Astrocyte of the spinal cord (primary cell): ENCODE data around the gene ITPR2.

ENCODE experiments used
- DNase-seq: peaks from one replicate; pipeline ENCODE4 v3.0.0; 2011; ENCODE audit warnings: low read depth, low spot score
- H3K4me3 ChIP-seq: 2 replicates; pipeline ENCODE4 v1.5.1; 2011; ENCODE audit warnings: low read depth, mild to moderate bottlenecking, low read length, moderate library complexity
- in situ Hi-C: cut with HindIII; loops from 2 replicates; pipeline ENCODE4 v1.10.0; 2017; ENCODE audit warnings: low sequenced_read_pairs
- TF ChIP-seq, protein P1 (sequence below): IDR thresholded peaks from 2 replicates; pipeline ENCODE4 v1.5.1; 2012; ENCODE audit warnings: low read depth, mild to moderate bottlenecking, low read length, inconsistent platforms

The ITPR2 gene

DNA sequence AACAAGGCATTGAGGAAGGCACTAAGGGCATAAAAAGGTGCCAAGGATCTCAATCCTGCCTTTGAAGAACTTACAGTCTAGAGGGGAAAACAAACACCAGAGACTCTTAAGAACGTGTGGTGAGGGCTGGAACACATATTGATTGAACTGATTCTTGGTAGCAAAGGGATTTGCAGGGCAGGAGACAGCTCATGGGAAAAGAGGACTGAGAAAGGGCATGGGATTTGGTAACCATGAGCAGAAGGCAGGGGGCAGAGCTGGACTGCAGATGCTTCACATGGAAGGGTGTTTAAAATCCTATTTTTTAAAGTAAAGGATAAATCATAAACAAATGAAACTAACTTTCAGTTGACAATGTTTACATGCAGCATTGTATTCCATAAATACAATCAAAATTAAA is 203.1 kb downstream of the ITPR2 start:
- in situ Hi-C loops, result no loop called here
- TF ChIP-seq, protein P1, sequence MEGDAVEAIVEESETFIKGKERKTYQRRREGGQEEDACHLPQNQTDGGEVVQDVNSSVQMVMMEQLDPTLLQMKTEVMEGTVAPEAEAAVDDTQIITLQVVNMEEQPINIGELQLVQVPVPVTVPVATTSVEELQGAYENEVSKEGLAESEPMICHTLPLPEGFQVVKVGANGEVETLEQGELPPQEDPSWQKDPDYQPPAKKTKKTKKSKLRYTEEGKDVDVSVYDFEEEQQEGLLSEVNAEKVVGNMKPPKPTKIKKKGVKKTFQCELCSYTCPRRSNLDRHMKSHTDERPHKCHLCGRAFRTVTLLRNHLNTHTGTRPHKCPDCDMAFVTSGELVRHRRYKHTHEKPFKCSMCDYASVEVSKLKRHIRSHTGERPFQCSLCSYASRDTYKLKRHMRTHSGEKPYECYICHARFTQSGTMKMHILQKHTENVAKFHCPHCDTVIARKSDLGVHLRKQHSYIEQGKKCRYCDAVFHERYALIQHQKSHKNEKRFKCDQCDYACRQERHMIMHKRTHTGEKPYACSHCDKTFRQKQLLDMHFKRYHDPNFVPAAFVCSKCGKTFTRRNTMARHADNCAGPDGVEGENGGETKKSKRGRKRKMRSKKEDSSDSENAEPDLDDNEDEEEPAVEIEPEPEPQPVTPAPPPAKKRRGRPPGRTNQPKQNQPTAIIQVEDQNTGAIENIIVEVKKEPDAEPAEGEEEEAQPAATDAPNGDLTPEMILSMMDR, result peak; percentile 61
- H3K4me3 ChIP-seq, result no peak overlapping the region
- peak; percentile 63 for DNase-seq

DNA sequence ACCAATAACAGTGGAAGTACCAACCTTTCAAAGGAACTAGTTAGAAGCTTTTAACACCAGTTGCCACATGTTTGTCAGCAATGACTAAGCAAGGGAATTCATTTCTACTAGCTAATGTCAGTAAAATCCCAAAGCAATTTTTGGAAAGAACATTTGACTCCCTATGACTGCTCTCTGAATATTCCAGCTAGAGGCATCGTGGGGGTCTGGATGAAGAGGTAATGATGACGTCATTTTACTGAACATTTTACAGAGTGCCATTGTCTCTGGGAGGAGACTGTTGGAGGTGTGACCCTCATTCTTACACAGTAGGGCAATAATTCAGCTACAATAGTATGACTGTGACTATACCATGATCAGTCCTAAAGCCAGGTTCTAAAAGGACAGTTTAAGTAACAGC is 204.8 kb downstream of the ITPR2 start:
- in situ Hi-C loops, result no loop called here
- no peak overlapping the region for H3K4me3 ChIP-seq
- TF ChIP-seq, protein P1, result no peak
- no peak for DNase-seq

DNA sequence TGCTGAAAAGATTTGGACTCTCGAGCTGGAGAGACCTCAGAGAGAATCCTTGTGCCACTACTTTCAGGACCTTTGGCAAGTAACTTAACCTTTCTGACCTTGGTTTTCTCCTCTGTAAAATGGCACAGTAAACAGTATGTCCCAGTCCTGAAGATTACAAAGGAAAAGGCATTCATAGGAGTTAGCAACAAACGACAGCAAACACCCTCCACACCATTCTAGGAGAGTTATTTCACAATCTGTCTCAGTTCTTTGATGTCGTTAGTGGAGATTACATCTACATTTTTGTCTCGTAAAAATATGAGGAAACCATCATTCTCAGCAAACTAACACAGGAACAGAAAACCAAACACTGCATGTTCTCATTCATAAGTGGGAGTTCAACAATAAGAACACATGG is 205.7 kb downstream of the ITPR2 start:
- TF ChIP-seq, protein P1, result no peak
- no peak overlapping the region for H3K4me3 ChIP-seq
- in situ Hi-C loops, result no loop called here
- DNase-seq, result no peak

- no peak overlapping the region for H3K4me3 ChIP-seq
- in situ Hi-C loops, result no loop called here
- DNase-seq, result no peak
- TF ChIP-seq, protein P1, result no peak
Observed at GRCh38 chr12:26623136-26623535, 209.9 kb downstream of the ITPR2 start.

DNA sequence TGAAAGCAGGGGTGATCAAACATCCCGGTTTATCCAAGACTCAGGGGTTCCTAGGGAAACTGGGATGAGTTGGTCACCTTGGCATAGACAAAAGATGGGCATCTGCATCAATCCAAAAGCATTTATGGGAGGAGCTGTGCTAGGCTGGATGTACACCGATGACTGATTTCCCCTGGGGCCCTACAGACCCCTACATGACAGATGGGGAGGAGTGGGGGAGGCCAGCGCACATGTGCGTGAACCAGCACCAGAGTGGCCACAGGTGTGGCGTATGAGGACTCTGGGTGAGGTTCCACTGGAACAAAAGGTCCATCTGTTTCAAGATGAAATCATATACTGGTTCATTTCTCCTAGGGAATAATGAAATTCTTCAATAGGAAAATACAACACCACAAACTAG is 210.4 kb downstream of the ITPR2 start:
- no peak for DNase-seq
- in situ Hi-C loops, result no loop called here
- TF ChIP-seq, protein P1, result no peak

DNA sequence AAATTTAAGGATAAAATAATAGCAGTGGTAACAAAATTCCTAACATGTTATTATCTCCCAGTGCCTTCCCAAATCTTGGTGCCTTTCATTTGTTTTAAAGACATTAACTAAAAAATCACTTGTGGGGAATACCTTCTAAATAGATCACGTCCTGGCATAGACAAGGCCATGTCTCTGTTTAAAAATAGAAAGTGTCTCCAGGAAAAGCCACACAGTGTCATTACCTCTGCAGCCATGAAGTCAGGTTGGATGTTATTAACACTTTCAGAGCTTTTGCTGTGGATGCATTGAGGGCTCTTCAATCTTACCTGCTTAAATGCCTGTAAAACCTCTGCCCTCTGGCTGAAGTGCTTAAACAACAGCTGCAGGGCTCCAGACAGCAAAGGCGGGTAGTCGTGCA is 211.1 kb downstream of the ITPR2 start:
- TF ChIP-seq, protein P1, result no peak
- H3K4me3 ChIP-seq, result no peak overlapping the region
- DNase-seq, result no peak
- in situ Hi-C loops, result no loop called here

More for the DNA sequence above, 210.4 kb downstream of the ITPR2 start:
- no peak overlapping the region for H3K4me3 ChIP-seq

- no peak overlapping the region for H3K4me3 ChIP-seq
- DNase-seq, result no peak
- TF ChIP-seq, protein P1, result no peak
- in situ Hi-C loops, result no loop called here
Observed at GRCh38 chr12:26620907-26621306, 212.1 kb downstream of the ITPR2 start.
